ENCODE data around the gene IL11.

The IL11 gene

GRCh38 chr19:55369653-55370304, 484 bp downstream of the IL11 start:
- peak in 1 of 5 experiments; percentile 39 for DNase-seq

GRCh38 chr19:55368701-55369563, 1.3 kb downstream of the IL11 start:
- no peak for DNase-seq

GRCh38 chr19:55368106-55368505, 2.2 kb downstream of the IL11 start:
- DNase-seq = no peak

- no peak for DNase-seq
These were observed 3.5 kb downstream of the IL11 start for GRCh38 chr19:55366790-55367189.

GRCh38 chr19:55365964-55366363, 4.3 kb downstream of the IL11 start:
- no peak for DNase-seq

- no peak for DNase-seq
These were observed 5.0 kb downstream of the IL11 start for GRCh38 chr19:55365245-55365644.

GRCh38 chr19:55362990-55363716, 7.1 kb downstream of the IL11 start, which contains the start of gene GARIN5B:
GARIN5B (minus strand) TSS chr19:55363260; CDS start chr19:55363066, 194 bp downstream.
- DNase-seq = no peak

GRCh38 chr19:55362174-55362989, 7.9 kb downstream of the IL11 start:
- no peak for DNase-seq

GRCh38 chr19:55360902-55361301, 9.4 kb downstream of the IL11 start:
- DNase-seq = no peak

GRCh38 chr19:55358943-55359908, 11.0 kb downstream of the IL11 start:
- no peak for DNase-seq

GRCh38 chr19:55358493-55358892, 11.8 kb downstream of the IL11 start:
- DNase-seq = no peak

- DNase-seq = no peak
These were observed 14.9 kb downstream of the IL11 start for GRCh38 chr19:55355213-55355821.

GRCh38 chr19:55354698-55355212, 15.5 kb downstream of the IL11 start, which contains the start of gene COX6B2:
COX6B2 (minus strand) TSS chr19:55354719; CDS start chr19:55354521, 198 bp downstream.
- DNase-seq = no peak

- peak; percentile 46 to 73 (median 63) for DNase-seq
These were observed 16.2 kb downstream of the IL11 start for GRCh38 chr19:55353803-55354697.

- DNase-seq = no peak
These were observed 16.9 kb downstream of the IL11 start for GRCh38 chr19:55353356-55353802.

- DNase-seq = no peak
These were observed 17.6 kb downstream of the IL11 start for GRCh38 chr19:55352549-55353145.

- DNase-seq = peak in 1 of 5 experiments; percentile 32
These were observed 18.2 kb downstream of the IL11 start for GRCh38 chr19:55352040-55352439.

- no peak for DNase-seq
These were observed 19.5 kb downstream of the IL11 start for GRCh38 chr19:55350620-55351315.

Measured in T-helper 2 cell (primary cell).